ENCODE measurements around the gene SFXN3. TPM values are rescaled to one million over a fixed set of nuclear protein-coding genes. Genes with fewer than 3 reads are reported as not detected.
A peak's percentile ranks its signal among the peaks of the same experiment; 100 is the strongest.

The SFXN3 gene
- total and polyA plus RNA-seq, 10 of the 15 experiments (the other 5 are each of a cell fraction or from before 2014, with no cell fraction given) = 0.05 to 11.3 (median 1.2) TPM

DNA sequence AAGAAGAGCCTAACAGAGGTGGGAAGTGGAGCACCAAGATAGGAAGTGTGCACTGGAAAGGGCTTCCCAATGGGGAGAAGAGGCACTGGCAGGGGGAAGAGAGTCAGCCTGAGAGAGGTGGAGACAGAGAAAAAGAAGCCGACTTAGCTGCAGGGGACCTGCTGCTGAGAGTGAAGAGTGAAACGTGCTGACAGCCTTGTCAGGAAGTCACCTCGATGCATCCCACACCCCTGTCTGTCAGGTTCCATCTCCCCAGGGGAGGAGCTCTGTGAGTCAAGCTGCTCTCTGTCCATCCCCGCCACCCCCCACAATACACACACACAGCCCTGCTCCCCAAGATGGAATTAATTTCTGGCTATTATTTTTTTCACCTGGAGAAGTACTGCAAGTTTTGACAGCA, 44.7 kb downstream of the SFXN3 start:
- ChIA-PET RAD21 (ENCODE audit: unreplicated experiment) (interaction anchor here (1.0 to 1.3 kb wide), 2 partner anchors 20 to 32 kb away, joined by 3 read pairs; no protein-coding TSS in a partner anchor), SMC1A (ENCODE audit: uncharacterized antibody, unreplicated experiment) (interaction anchor here (1.0 to 1.1 kb wide), 3 partner anchors 9 to 26 kb away, joined by 3 read pairs; no protein-coding TSS in a partner anchor), CTCF (interaction anchor here (0.7 to 3.2 kb wide), 8 partner anchors 11 to 66 kb away, joined by 3 to 17 read pairs (median 4); no protein-coding TSS in a partner anchor), POLR2A (interaction anchor here (1.0 kb wide), 1 partner anchor 12 kb away, joined by 3 read pairs; no protein-coding TSS in a partner anchor)
- no peak for FAIRE-seq
- no peaks in the 10 kb centered on the region for H3K36me3 ChIP-seq (ENCODE audit: control insufficient read depth in 2 of 2, insufficient read depth in 2 of 2, low read length in 1 of 2)
- peaks cover 15% of the 10 kb centered on the region for H3K4me1 ChIP-seq (ENCODE audit: control insufficient read depth, insufficient read depth, low read length)
- H3K4me2 ChIP-seq (ENCODE audit: control insufficient read depth, insufficient read depth) = no peak overlapping the region
- in situ Hi-C loops (cut with MboI) (no loop called here), intact Hi-C loops (cut with micrococcal nuclease; ENCODE audit: unreplicated experiment) (no loop called here)
- H3K79me2 ChIP-seq (ENCODE audit: control insufficient read depth, insufficient read depth, low read length) = no peaks in the 10 kb centered on the region
- no peaks in the 10 kb centered on the region; the same call in 1 of the 2 replicates for H4K20me1 ChIP-seq (ENCODE audit: control insufficient read depth, insufficient read depth)
- 11% methylated on average over 4 of the region's 4 CpGs for WGBS (ENCODE audit: insufficient coverage, insufficient replicate concordance, low lambda C conversion rate, missing lambda C conversion rate)
- no peaks in the 10 kb centered on the region for H3K9me3 ChIP-seq (replicated peaks; ENCODE audit: control insufficient read depth, insufficient read depth, low read length)
- no peak overlapping the region for H3K4me3 ChIP-seq
- no peak for DNase-seq (ENCODE audit: low read depth, low spot score)
- no peak for ATAC-seq
- H3K27ac ChIP-seq (ENCODE audit: control insufficient read depth, insufficient read depth) = no peak overlapping the region
- peaks cover 0 to 4% of the 10 kb centered on the region in 2 experiments; a peak in 3 of 4 replicates for H3K27me3 ChIP-seq (replicated peaks in 1 of 2; ENCODE audit: control insufficient read depth in 2 of 2, insufficient read depth in 2 of 2, low read length in 1 of 2)
- H3K9ac ChIP-seq (ENCODE audit: control insufficient read depth, insufficient read depth, low read length) = no peak overlapping the region
- no peak for TF ChIP-seq HDGF (IDR thresholded peaks at IDR 0.05)
- no peak for TF ChIP-seq ETV6 (conservative IDR thresholded peaks at IDR 0.05 in 1 of 2, IDR thresholded peaks at IDR 0.05 in 1 of 2; ENCODE audit: borderline replicate concordance in 1 of 2, low read depth in 1 of 2)
- no peak for TF ChIP-seq IRF4 (IDR thresholded peaks at IDR 0.05; ENCODE audit: low read depth, low read length)
- TF ChIP-seq, protein P1, sequence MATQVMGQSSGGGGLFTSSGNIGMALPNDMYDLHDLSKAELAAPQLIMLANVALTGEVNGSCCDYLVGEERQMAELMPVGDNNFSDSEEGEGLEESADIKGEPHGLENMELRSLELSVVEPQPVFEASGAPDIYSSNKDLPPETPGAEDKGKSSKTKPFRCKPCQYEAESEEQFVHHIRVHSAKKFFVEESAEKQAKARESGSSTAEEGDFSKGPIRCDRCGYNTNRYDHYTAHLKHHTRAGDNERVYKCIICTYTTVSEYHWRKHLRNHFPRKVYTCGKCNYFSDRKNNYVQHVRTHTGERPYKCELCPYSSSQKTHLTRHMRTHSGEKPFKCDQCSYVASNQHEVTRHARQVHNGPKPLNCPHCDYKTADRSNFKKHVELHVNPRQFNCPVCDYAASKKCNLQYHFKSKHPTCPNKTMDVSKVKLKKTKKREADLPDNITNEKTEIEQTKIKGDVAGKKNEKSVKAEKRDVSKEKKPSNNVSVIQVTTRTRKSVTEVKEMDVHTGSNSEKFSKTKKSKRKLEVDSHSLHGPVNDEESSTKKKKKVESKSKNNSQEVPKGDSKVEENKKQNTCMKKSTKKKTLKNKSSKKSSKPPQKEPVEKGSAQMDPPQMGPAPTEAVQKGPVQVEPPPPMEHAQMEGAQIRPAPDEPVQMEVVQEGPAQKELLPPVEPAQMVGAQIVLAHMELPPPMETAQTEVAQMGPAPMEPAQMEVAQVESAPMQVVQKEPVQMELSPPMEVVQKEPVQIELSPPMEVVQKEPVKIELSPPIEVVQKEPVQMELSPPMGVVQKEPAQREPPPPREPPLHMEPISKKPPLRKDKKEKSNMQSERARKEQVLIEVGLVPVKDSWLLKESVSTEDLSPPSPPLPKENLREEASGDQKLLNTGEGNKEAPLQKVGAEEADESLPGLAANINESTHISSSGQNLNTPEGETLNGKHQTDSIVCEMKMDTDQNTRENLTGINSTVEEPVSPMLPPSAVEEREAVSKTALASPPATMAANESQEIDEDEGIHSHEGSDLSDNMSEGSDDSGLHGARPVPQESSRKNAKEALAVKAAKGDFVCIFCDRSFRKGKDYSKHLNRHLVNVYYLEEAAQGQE (IDR thresholded peaks at IDR 0.05; ENCODE audit: low read depth, low read length) = no peak
- no peak for TF ChIP-seq NFXL1 (IDR thresholded peaks at IDR 0.05; ENCODE audit: borderline replicate concordance)
- TF ChIP-seq, protein P2, sequence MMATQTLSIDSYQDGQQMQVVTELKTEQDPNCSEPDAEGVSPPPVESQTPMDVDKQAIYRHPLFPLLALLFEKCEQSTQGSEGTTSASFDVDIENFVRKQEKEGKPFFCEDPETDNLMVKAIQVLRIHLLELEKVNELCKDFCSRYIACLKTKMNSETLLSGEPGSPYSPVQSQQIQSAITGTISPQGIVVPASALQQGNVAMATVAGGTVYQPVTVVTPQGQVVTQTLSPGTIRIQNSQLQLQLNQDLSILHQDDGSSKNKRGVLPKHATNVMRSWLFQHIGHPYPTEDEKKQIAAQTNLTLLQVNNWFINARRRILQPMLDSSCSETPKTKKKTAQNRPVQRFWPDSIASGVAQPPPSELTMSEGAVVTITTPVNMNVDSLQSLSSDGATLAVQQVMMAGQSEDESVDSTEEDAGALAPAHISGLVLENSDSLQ (IDR thresholded peaks at IDR 0.05) = 0 out of 2 replicates have a peak, but pooled peaks have one; percentile 12
- TF ChIP-seq BHLHE40 (IDR thresholded peaks at IDR 0.05; ENCODE audit: borderline replicate concordance in 1 of 2, low read depth in 2 of 2, low read length in 1 of 2) = peak in 1 of 2 experiments; percentile 12; a peak in 1 of 4 replicates
- TF ChIP-seq RELA (IDR thresholded peaks at IDR 0.05; ENCODE audit: borderline replicate concordance, partially characterized antibody) = no peak
- TF ChIP-seq SMAD1 (IDR thresholded peaks at IDR 0.05; ENCODE audit: low read depth, partially characterized antibody) = no peak
- TF ChIP-seq POLR2AphosphoS5 (IDR thresholded peaks at IDR 0.05; ENCODE audit: low read length) = no peak
- BruUV-seq (replicated peaks) = no TSS peak
- H2AFZ ChIP-seq (ENCODE audit: control insufficient read depth, low read depth, low read length) = no peak overlapping the region
